Ureter (tissue), 1 donor: ENCODE results near the gene MYCN. TPM values are rescaled to one million over a fixed set of nuclear protein-coding genes. Genes with fewer than 3 reads are reported as not detected.

Experiments used
- DNase-seq: peaks from one replicate; pipeline ENCODE4 v3.0.0-alpha.2; 2020; ENCODE audit warnings: low spot score
- total RNA-seq: library from RNA; stranded (reverse); gene quantifications from one replicate; pipeline ENCODE4 v1.2.4, GENCODE V29; 2023
- donor health status: DM: yes; HTN: yes; CAD: no.

Gene MYCN
- total RNA-seq, 1 donor from 2014 or later, result 3.7 TPM

- no peak for DNase-seq
These were observed 35.3 kb downstream of the MYCN start for GRCh38 chr2:15975676-15976075.

- DNase-seq, result no peak
These were observed 36.0 kb downstream of the MYCN start for GRCh38 chr2:15976354-15976753.

GRCh38 chr2:15979051-15979758 is 38.9 kb downstream of the MYCN start:
- DNase-seq, result no peak

GRCh38 chr2:15979759-15980604 is 39.6 kb downstream of the MYCN start:
- DNase-seq, result no peak

- no peak for DNase-seq
These were observed 40.3 kb downstream of the MYCN start for GRCh38 chr2:15980605-15981098.

- DNase-seq, result no peak
These were observed 41.3 kb downstream of the MYCN start for GRCh38 chr2:15981646-15982045.

GRCh38 chr2:15982285-15983044 is 42.1 kb downstream of the MYCN start:
- no peak for DNase-seq

GRCh38 chr2:15983496-15983895 is 43.1 kb downstream of the MYCN start:
- no peak for DNase-seq

- no peak for DNase-seq
These were observed 44.3 kb downstream of the MYCN start for GRCh38 chr2:15984368-15985255.

GRCh38 chr2:15985531-15985930 is 45.2 kb downstream of the MYCN start:
- no peak for DNase-seq

- no peak for DNase-seq
These were observed 45.8 kb downstream of the MYCN start for GRCh38 chr2:15986068-15986560.

GRCh38 chr2:15986644-15987043 is 46.3 kb downstream of the MYCN start:
- DNase-seq, result no peak

- DNase-seq, result no peak
These were observed 48.4 kb downstream of the MYCN start for GRCh38 chr2:15988733-15989132.

- DNase-seq, result no peak
These were observed 49.2 kb downstream of the MYCN start for GRCh38 chr2:15989559-15989958.

GRCh38 chr2:15990151-15991101 is 50.1 kb downstream of the MYCN start:
- DNase-seq, result no peak

GRCh38 chr2:15991231-15991630 is 50.9 kb downstream of the MYCN start:
- DNase-seq, result no peak

- DNase-seq, result no peak
These were observed 52.3 kb downstream of the MYCN start for GRCh38 chr2:15992457-15993231.

- no peak for DNase-seq
These were observed 52.9 kb downstream of the MYCN start for GRCh38 chr2:15993232-15993610.

- DNase-seq, result no peak
These were observed 53.3 kb downstream of the MYCN start for GRCh38 chr2:15993666-15994065.
